Sigmoid colon (tissue), 7 donors: ENCODE data around the gene SYK. TPM values are rescaled to one million over a fixed set of nuclear protein-coding genes. Genes with fewer than 3 reads are reported as not detected.

Source experiments
- DNase-seq: peaks from one replicate; pipeline ENCODE4 v3.0.0-alpha.2; 2019
- H3K27ac ChIP-seq, 4 donors: fragments of 200-600 bp; sonication (generic); one replicate each; pipeline ENCODE4 v1.5.1; 2016 to 2019; ENCODE audit warnings: mild to moderate bottlenecking in 1 of 4
- H3K27me3 ChIP-seq, 3 donors: fragments of 200-600 bp; sonication (generic); one replicate each; pipeline ENCODE4 v1.5.1; 2019; ENCODE audit warnings: mild to moderate bottlenecking in 1 of 3
- H3K36me3 ChIP-seq, 4 donors: fragments of 200-600 bp; sonication (generic); one replicate each; pipeline ENCODE4 v1.5.1; 2016 to 2019
- H3K4me1 ChIP-seq, 4 donors: fragments of 200-600 bp; sonication (generic); one replicate each; pipeline ENCODE4 v1.5.1; 2017 to 2019
- H3K4me3 ChIP-seq, 4 donors: fragments of 200-600 bp; sonication (generic); one replicate each; pipeline ENCODE4 v1.5.1; 2017 to 2019; ENCODE audit warnings: mild to moderate bottlenecking in 2 of 4, moderate library complexity in 1 of 4
- H3K9me3 ChIP-seq, 4 donors: fragments of 200-600 bp in 3 of 4; sonication (generic) in 3 of 4; one replicate each; pipeline versions ENCODE4 v1.5.1 to v1.6.1; 2013 to 2019
- EP300 ChIP-seq, 4 donors: sonication (generic); formaldehyde crosslinking; IDR thresholded peaks; one replicate each; pipeline ENCODE4 v1.6.1; 2017; ENCODE audit warnings: antibody characterized with exemption in 4 of 4
- POLR2A ChIP-seq, 2 donors: fragments of 450-650 bp; IDR thresholded peaks; one replicate each; pipeline ENCODE4 v1.6.1; 2016; ENCODE audit warnings: antibody characterized with exemption in 2 of 2, mild to moderate bottlenecking in 2 of 2, moderate library complexity in 2 of 2
- POLR2AphosphoS5 ChIP-seq, 4 donors: sonication (generic); formaldehyde crosslinking; IDR thresholded peaks; one replicate each; pipeline ENCODE4 v1.6.1; 2017; ENCODE audit warnings: antibody characterized with exemption in 4 of 4
- WGBS, 2 donors: extraction: QIAGEN DNeasy Blood & Tissue Kit; methylation state at CpG; one replicate each; pipeline ENCODE4 v1.1.7; 2013; 5-methylcytosine and 5-hydroxymethylcytosine counted together
- intact Hi-C: fragments of 100-400 bp; cut with DNase I; formaldehyde crosslinking; loops from one replicate; pipeline ENCODE4 v1.15.1; 2023
- polyA plus RNA-seq, 3 donors: library from polyadenylated mRNA; stranded (reverse); fragments of 200-250 nt; gene quantifications; one replicate each; pipeline ENCODE4 v1.2.3, GENCODE V29; 2013
- total RNA-seq, 4 donors: library from RNA; depleted of rRNA; stranded (reverse); fragments of >200 nt; gene quantifications; one replicate each; pipeline ENCODE4 v1.1.0, GENCODE V29; 2016
- TF ChIP-seq, protein P1 (sequence below), 4 experiments: fragments of 450-650 bp in 3 of 4; fragments of 200-600 bp in 1 of 4; IDR thresholded peaks; one replicate each; pipeline ENCODE4 v1.5.1; 2016 to 2019; ENCODE audit warnings: antibody characterized with exemption in 4 of 4, mild to moderate bottlenecking in 3 of 4, moderate library complexity in 2 of 4
- donor health status: healthy with polysubstance abuse.
- donor health status: Bipolar disorder and iron deficiency.
- donor health status: healthy.

SYK gene
- total and polyA plus RNA-seq, 7 donors = 7.8 to 35.8 (median 16.4) TPM

DNA sequence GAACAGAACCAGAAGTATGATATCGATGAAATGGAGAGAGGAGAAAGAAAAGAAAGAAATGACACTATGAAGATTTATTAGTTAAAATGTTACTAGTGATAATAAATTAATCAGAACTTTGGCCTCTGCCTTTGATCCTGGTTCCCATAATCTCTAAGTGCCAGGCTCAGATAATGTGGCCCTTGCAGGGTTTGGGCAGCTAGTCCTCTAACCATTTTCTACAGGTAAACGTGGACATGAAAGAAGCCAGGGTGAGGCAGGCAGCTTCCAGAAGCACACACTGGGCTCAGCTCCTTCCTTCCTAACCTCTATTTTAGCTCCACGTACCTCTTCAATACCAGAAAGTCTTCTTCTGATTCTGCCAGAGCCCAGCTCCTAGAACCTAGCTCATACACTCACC, 30.6 kb downstream of the SYK start:
- Histone ChIP-seq H3K4me1 (peaks cover 0 to 8% (median 0%) of the 10 kb centered on the region in 4 donors), H3K4me3 (no peak overlapping the region), H3K27me3 (no peaks in the 10 kb centered on the region), H3K9me3 (no peaks in the 10 kb centered on the region), H3K36me3 (no peaks in the 10 kb centered on the region), H3K27ac (no peak overlapping the region)
- TF ChIP-seq, protein P1, sequence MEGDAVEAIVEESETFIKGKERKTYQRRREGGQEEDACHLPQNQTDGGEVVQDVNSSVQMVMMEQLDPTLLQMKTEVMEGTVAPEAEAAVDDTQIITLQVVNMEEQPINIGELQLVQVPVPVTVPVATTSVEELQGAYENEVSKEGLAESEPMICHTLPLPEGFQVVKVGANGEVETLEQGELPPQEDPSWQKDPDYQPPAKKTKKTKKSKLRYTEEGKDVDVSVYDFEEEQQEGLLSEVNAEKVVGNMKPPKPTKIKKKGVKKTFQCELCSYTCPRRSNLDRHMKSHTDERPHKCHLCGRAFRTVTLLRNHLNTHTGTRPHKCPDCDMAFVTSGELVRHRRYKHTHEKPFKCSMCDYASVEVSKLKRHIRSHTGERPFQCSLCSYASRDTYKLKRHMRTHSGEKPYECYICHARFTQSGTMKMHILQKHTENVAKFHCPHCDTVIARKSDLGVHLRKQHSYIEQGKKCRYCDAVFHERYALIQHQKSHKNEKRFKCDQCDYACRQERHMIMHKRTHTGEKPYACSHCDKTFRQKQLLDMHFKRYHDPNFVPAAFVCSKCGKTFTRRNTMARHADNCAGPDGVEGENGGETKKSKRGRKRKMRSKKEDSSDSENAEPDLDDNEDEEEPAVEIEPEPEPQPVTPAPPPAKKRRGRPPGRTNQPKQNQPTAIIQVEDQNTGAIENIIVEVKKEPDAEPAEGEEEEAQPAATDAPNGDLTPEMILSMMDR (IDR thresholded peaks at IDR 0.05) = no peak
- TF ChIP-seq EP300 (IDR thresholded peaks at IDR 0.05) = no peak
- TF ChIP-seq POLR2A (IDR thresholded peaks at IDR 0.05) = no peak
- TF ChIP-seq POLR2AphosphoS5 (IDR thresholded peaks at IDR 0.05) = no peak
- intact Hi-C loops = no loop called here
- no peak for DNase-seq
- 31 to 81% methylated on average over 3 of the region's 3 CpGs for WGBS, 2 donors

DNA sequence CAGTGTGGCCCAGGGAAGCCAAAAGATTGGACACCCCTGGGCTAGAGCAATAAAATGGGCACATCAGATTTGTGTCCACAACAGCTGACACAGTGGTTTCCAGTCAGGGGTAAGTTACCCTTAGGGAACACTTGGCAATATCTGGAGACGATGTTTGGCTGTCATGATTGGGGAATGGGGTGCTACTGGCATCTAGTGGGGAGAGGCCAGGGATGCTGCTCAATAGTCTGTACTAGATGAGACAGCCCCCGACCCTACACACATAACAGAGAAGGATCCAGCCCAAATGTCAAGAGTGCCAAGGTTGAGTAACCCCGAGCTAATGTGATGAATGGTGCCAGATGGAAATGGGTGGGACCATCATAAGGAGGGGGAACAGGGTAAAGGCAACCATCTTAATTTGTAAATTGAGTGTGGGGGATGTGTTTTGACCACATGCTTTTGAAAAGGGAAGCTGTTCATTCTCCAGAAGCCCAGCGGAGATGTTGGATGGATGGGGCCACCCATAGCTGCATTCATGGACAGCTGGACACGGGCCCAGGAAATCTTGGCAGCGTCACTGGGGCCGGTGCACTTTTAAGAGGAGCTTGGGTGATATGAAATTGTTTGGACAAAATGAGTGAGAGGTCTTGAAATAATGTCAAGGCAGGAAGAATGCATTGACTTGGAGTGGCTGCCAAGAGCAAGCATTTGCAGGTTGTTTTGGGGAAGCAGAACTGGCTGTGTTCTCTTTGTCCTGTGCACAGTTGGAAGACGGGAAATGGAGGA, 33.4 kb downstream of the SYK start:
- Histone ChIP-seq H3K4me3 (no peak overlapping the region), H3K27me3 (no peaks in the 10 kb centered on the region), H3K27ac (no peak overlapping the region), H3K36me3 (no peaks in the 10 kb centered on the region), H3K9me3 (no peaks in the 10 kb centered on the region), H3K4me1 (peaks cover 0 to 8% (median 0%) of the 10 kb centered on the region in 4 donors)
- TF ChIP-seq, protein P1 (IDR thresholded peaks at IDR 0.05) = no peak
- TF ChIP-seq POLR2A (IDR thresholded peaks at IDR 0.05) (no peak), POLR2AphosphoS5 (IDR thresholded peaks at IDR 0.05) (no peak), EP300 (IDR thresholded peaks at IDR 0.05) (no peak)
- DNase-seq = no peak
- intact Hi-C loops = no loop called here
- WGBS, 2 donors = 71 to 83% methylated on average over 8 of the region's 8 CpGs

DNA sequence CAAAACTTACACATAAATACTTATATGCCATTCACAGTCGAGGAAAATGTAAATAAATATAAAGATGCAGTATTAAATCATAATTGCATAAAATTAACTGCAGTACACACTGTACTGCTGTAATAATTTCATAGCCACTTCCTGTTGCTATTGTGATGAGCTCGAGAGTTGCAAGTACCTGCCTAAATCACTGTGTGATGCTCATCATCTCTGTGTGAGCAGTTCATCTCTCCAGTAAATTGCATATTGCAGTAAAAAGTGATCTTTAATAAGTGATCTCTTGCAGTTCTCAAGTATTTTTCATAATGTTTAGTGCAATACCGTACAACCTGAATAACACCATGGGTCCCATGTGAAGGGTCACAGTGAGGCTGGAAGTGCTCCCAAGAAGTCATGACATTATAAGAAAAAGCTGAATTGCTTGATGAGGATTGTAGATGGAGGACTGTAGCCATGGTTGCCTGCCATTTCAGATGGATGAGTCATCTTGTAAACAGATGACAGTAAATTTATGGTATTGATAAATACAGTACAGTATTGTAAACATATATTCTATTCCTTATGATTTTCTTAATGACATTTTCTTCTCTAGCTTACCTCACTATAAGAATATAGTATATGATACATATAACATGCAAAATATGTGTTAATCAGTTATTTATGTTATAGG, 34.9 kb downstream of the SYK start:
- TF ChIP-seq, protein P1 (IDR thresholded peaks at IDR 0.05) = no peak
- no peak for TF ChIP-seq POLR2AphosphoS5 (IDR thresholded peaks at IDR 0.05)
- no peak for TF ChIP-seq EP300 (IDR thresholded peaks at IDR 0.05)
- TF ChIP-seq POLR2A (IDR thresholded peaks at IDR 0.05) = no peak
- Histone ChIP-seq H3K9me3 (no peaks in the 10 kb centered on the region), H3K4me1 (peaks cover 0 to 8% (median 0%) of the 10 kb centered on the region in 4 donors), H3K4me3 (no peak overlapping the region), H3K27me3 (no peaks in the 10 kb centered on the region), H3K27ac (no peak overlapping the region), H3K36me3 (no peaks in the 10 kb centered on the region)
- 64 to 67% methylated on average over 3 of the region's 3 CpGs for WGBS, 2 donors
- DNase-seq = no peak
- intact Hi-C loops = no loop called here

DNA sequence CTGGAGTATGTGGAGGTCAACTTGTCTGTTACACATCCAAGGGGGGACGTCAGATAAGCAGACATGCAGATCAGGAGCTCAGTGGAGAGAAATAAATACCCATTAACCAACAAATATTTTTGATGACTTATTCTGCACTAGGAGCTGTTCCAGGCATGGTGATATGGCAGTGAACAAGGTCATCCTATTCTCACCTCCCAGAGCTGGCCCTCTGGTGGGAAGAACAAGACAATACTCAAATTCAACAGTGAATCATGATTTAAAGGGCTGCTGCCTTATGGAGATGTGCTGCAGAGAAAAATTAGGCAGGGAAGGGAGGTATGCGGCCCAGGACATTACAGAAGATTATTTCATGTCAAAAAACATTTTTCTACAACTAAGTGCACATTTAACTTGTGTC, 36.5 kb downstream of the SYK start:
- WGBS, 2 donors = 81 to 82% methylated on average over 2 of the region's 2 CpGs
- no peak for DNase-seq
- intact Hi-C loops = no loop called here

More for the DNA sequence above, 36.5 kb downstream of the SYK start:
- peaks cover 0 to 8% (median 0%) of the 10 kb centered on the region in 4 donors for H3K4me1 ChIP-seq
- H3K27ac ChIP-seq = no peak overlapping the region
- TF ChIP-seq POLR2AphosphoS5 (IDR thresholded peaks at IDR 0.05) (no peak), EP300 (IDR thresholded peaks at IDR 0.05) (no peak), POLR2A (IDR thresholded peaks at IDR 0.05) (no peak)
- TF ChIP-seq, protein P1 (IDR thresholded peaks at IDR 0.05) = no peak
- no peaks in the 10 kb centered on the region for H3K9me3 ChIP-seq
- no peaks in the 10 kb centered on the region for H3K36me3 ChIP-seq
- H3K4me3 ChIP-seq = no peak overlapping the region
- H3K27me3 ChIP-seq = no peaks in the 10 kb centered on the region
